ENCODE measurements around the gene AKT1S1. TPM values are rescaled to one million over a fixed set of nuclear protein-coding genes. Genes with fewer than 3 reads are reported as not detected.

AKT1S1 gene
- total and polyA plus RNA-seq, 7 donors, result 48.0 to 103 (median 57.7) TPM

- 0 to 1% (median 1%) methylated on average over 60 to 65 of the region's 65 CpGs for whole genome bisulfite sequencing, 3 donors
- H3K9me3 ChIP-seq, result no peaks in the 10 kb centered on the region
- peak; percentile 67 to 74 (median 70) for ATAC-seq
Measured at GRCh38 chr19:49866933-49867782, 10.0 kb downstream of the AKT1S1 start, which contains the start of gene PNKP. Gene PNKP (minus strand): TSS chr19:49867576. CDS start chr19:49867204, 372 bp downstream.

GRCh38 chr19:49864890-49865289 lies 12.3 kb downstream of the AKT1S1 start:
- 88 to 90% (median 89%) methylated on average over 13 of the region's 13 CpGs for whole genome bisulfite sequencing, 3 donors
- H3K4me3 ChIP-seq, result no peak overlapping the region

More at GRCh38 chr19:49866933-49867782, 10.0 kb downstream of the AKT1S1 start, which contains the start of gene PNKP:
- Histone ChIP-seq H3K4me1 (peaks cover 38% of the 10 kb centered on the region), H3K27ac (peak within 1 kb of the TSS; percentile 94), H3K4me3 (peak within 1 kb of the TSS; percentile 77), H3K36me3 (ENCODE audit: insufficient read depth in 1 of 2, low read depth in 1 of 2) (peaks cover 0 to 41% of the 10 kb centered on the region in 2 donors), H3K27me3 (ENCODE audit: insufficient read depth in 3 of 3, low read length in 2 of 3) (no peaks in the 10 kb centered on the region)
- intact Hi-C loops (cut with DNase I), result no loop called here
- DNase-seq, result peak; percentile 95
- TF ChIP-seq CTCF (IDR thresholded peaks at IDR 0.05), result no peak

GRCh38 chr19:49863935-49864320 lies 13.2 kb downstream of the AKT1S1 start:
- Histone ChIP-seq H3K27me3 (ENCODE audit: insufficient read depth in 3 of 3, low read length in 2 of 3) (no peaks in the 10 kb centered on the region), H3K27ac (no peak overlapping the region), H3K4me1 (peaks cover 26% of the 10 kb centered on the region), H3K9me3 (no peaks in the 10 kb centered on the region), H3K4me3 (no peak overlapping the region), H3K36me3 (ENCODE audit: insufficient read depth in 1 of 2, low read depth in 1 of 2) (peaks cover 4 to 56% of the 10 kb centered on the region in 2 donors)
- intact Hi-C loops (cut with DNase I), result no loop called here
- no peak for ATAC-seq
- 88 to 91% (median 91%) methylated on average over 17 of the region's 17 CpGs for WGBS, 3 donors
- DNase-seq, result peak in 1 of 2 donors; percentile 56
- no peak for TF ChIP-seq CTCF (IDR thresholded peaks at IDR 0.05)

More at GRCh38 chr19:49864890-49865289, 12.3 kb downstream of the AKT1S1 start:
- Histone ChIP-seq H3K4me1 (peaks cover 28% of the 10 kb centered on the region), H3K36me3 (ENCODE audit: insufficient read depth in 1 of 2, low read depth in 1 of 2) (peaks cover 3 to 48% of the 10 kb centered on the region in 2 donors), H3K9me3 (no peaks in the 10 kb centered on the region), H3K27ac (peak overlapping the region; percentile 94), H3K27me3 (ENCODE audit: insufficient read depth in 3 of 3, low read length in 2 of 3) (no peaks in the 10 kb centered on the region)
- no peak for ATAC-seq
- no peak for TF ChIP-seq CTCF (IDR thresholded peaks at IDR 0.05)
- DNase-seq, result no peak
- intact Hi-C loops (cut with DNase I), result no loop called here

- no peaks in the 10 kb centered on the region for H3K27me3 ChIP-seq (ENCODE audit: insufficient read depth in 3 of 3, low read length in 2 of 3)
- ATAC-seq (no peak), DNase-seq (no peak)
- H3K27ac ChIP-seq, result no peak overlapping the region
- peaks cover 4 to 61% of the 10 kb centered on the region in 2 donors for H3K36me3 ChIP-seq (ENCODE audit: insufficient read depth in 1 of 2, low read depth in 1 of 2)
- H3K9me3 ChIP-seq, result no peaks in the 10 kb centered on the region
- intact Hi-C loops (cut with DNase I), result no loop called here
- 90 to 93% (median 91%) methylated on average over 22 to 24 of the region's 24 CpGs for WGBS, 3 donors
- peaks cover 21% of the 10 kb centered on the region for H3K4me1 ChIP-seq
- TF ChIP-seq CTCF (IDR thresholded peaks at IDR 0.05), result no peak
- no peak overlapping the region for H3K4me3 ChIP-seq
Measured at GRCh38 chr19:49863254-49863934, 13.8 kb downstream of the AKT1S1 start.

Data from psoas muscle (tissue), 8 donors.